Neuronal stem cell (in vitro differentiated cells): ENCODE results near the gene PFN2.
"Not testable (repeated sequence)": the region's sequence is repeated elsewhere in the genome, so short reads cannot be mapped to it uniquely, and the experiment has no call there.

Source experiments
- DNase-seq: peaks from one replicate; pipeline ENCODE4 v3.0.0-alpha.2; 2013; ENCODE audit warnings: low spot score
- H2AFZ ChIP-seq: one replicate; pipeline ENCODE4 v1.6.1; 2013; ENCODE audit warnings: mild to moderate bottlenecking, low read length, inconsistent platforms
- H2AK5ac ChIP-seq: 2 replicates; pipeline ENCODE4 v1.6.1; 2013; ENCODE audit warnings: low read depth, mild to moderate bottlenecking, inconsistent platforms, low read length, moderate library complexity, mixed read lengths
- H2BK120ac ChIP-seq: 2 replicates; pipeline ENCODE4 v1.6.1; 2013; ENCODE audit warnings: low read depth, mild to moderate bottlenecking, inconsistent platforms, low read length, moderate library complexity, mixed read lengths
- H2BK12ac ChIP-seq: one replicate; pipeline ENCODE4 v1.6.1; 2013; ENCODE audit warnings: low read length, inconsistent platforms
- H2BK15ac ChIP-seq: 2 replicates; pipeline ENCODE4 v1.6.1; 2013; ENCODE audit warnings: mild to moderate bottlenecking, low read length, inconsistent platforms, mixed read lengths
- H2BK5ac ChIP-seq: one replicate; pipeline ENCODE4 v1.6.1; 2013; ENCODE audit warnings: inconsistent platforms, mild to moderate bottlenecking, low read length, moderate library complexity
- H3K14ac ChIP-seq: one replicate; pipeline ENCODE4 v1.6.1; 2013; ENCODE audit warnings: low read length, inconsistent platforms
- H3K18ac ChIP-seq: 2 replicates; pipeline ENCODE4 v1.6.1; 2013; ENCODE audit warnings: low read length, inconsistent platforms
- H3K23ac ChIP-seq: 2 replicates; pipeline ENCODE4 v1.6.1; 2013; ENCODE audit warnings: low read depth, mild to moderate bottlenecking, mixed read lengths, low read length, inconsistent platforms; ENCODE audit not compliant: poor library complexity
- H3K27ac ChIP-seq: replicated peaks from 3 replicates; pipeline ENCODE4 v1.5.1; 2013; ENCODE audit warnings: low read length, inconsistent platforms
- H3K27me3 ChIP-seq, 3 experiments: 2 replicates each; pipeline ENCODE4 v1.6.1; 2013; ENCODE audit warnings: low read length in 3 of 3, mild to moderate bottlenecking in 2 of 3, inconsistent platforms in 1 of 3, low read depth in 1 of 3, mixed read lengths in 1 of 3, moderate library complexity in 1 of 3; ENCODE audit not compliant: control insufficient read depth in 3 of 3, insufficient read depth in 3 of 3
- H3K36me3 ChIP-seq, 2 donors: replicated peaks in 1 of 2; 2 replicates each; pipeline ENCODE4 v1.6.1; 2013; ENCODE audit warnings: low read length in 2 of 2; ENCODE audit not compliant: control insufficient read depth in 2 of 2, insufficient read depth in 2 of 2
- H3K4ac ChIP-seq: 2 replicates; pipeline ENCODE4 v1.6.1; 2013; ENCODE audit warnings: inconsistent platforms, mild to moderate bottlenecking, low read length, moderate library complexity
- H3K4me1 ChIP-seq, 2 donors: 1 replicate in 1 of 2; 2 replicates in 1 of 2; pipeline ENCODE4 v1.6.1; 2013; ENCODE audit warnings: low read length in 2 of 2, low read depth in 1 of 2; ENCODE audit not compliant: control insufficient read depth in 2 of 2, insufficient read depth in 1 of 2
- H3K4me2 ChIP-seq: one replicate; pipeline ENCODE4 v1.6.1; 2013; ENCODE audit warnings: mild to moderate bottlenecking, low read length, inconsistent platforms; ENCODE audit not compliant: insufficient read depth, poor library complexity, severe bottlenecking
- H3K4me3 ChIP-seq, 2 donors: 2 replicates each; pipeline ENCODE4 v1.5.1; 2013; ENCODE audit warnings: low read length in 2 of 2, mild to moderate bottlenecking in 2 of 2, inconsistent platforms in 1 of 2, moderate library complexity in 1 of 2
- H3K79me1 ChIP-seq: one replicate; pipeline ENCODE4 v1.6.1; 2013; ENCODE audit warnings: low read depth, mild to moderate bottlenecking, inconsistent platforms, low read length, moderate library complexity
- H3K9ac ChIP-seq: one replicate; pipeline ENCODE4 v1.6.1; 2013; ENCODE audit warnings: mild to moderate bottlenecking, low read depth, low read length, inconsistent platforms; ENCODE audit not compliant: poor library complexity
- H3K9me3 ChIP-seq, 2 donors: replicated peaks in 1 of 2; 2 replicates each; pipeline versions ENCODE3 to v1.6.1; 2013; ENCODE audit warnings: low read length in 2 of 2, mild to moderate bottlenecking in 2 of 2, inconsistent platforms in 1 of 2, low read depth in 1 of 2, mixed read lengths in 1 of 2, moderate library complexity in 1 of 2; ENCODE audit not compliant: control insufficient read depth in 2 of 2, insufficient read depth in 1 of 2
- H4K8ac ChIP-seq: one replicate; pipeline ENCODE4 v1.6.1; 2013; ENCODE audit warnings: low read depth, mild to moderate bottlenecking, inconsistent platforms, low read length, moderate library complexity
- H4K91ac ChIP-seq: one replicate; pipeline ENCODE4 v1.6.1; 2013; ENCODE audit warnings: low read length, low read depth, mild to moderate bottlenecking, inconsistent platforms; ENCODE audit not compliant: poor library complexity
- whole genome bisulfite sequencing, 2 donors: extraction: QIAGEN DNeasy Blood & Tissue Kit; methylation state at CpG; one replicate each; pipeline ENCODE4 v1.1.7; 2013; ENCODE audit warnings: missing lambda C conversion rate in 2 of 2, mixed read lengths in 1 of 2; ENCODE audit not compliant: insufficient read length in 2 of 2, insufficient replicate concordance in 1 of 2; ENCODE audit errors: extremely low coverage in 2 of 2; 5-methylcytosine and 5-hydroxymethylcytosine counted together

Gene PFN2

GRCh38 chr3:149983628-149984027 is 12.9 kb upstream of the PFN2 start:
- H3K23ac ChIP-seq = no peak overlapping the region
- H2BK120ac ChIP-seq = no peak overlapping the region
- H3K9ac ChIP-seq = no peak overlapping the region
- H4K91ac ChIP-seq = no peak overlapping the region
- no peak overlapping the region for H3K18ac ChIP-seq
- no peak overlapping the region for H3K14ac ChIP-seq
- no peak overlapping the region for H3K27ac ChIP-seq
- no peak overlapping the region for H2BK5ac ChIP-seq
- H2AFZ ChIP-seq = no peak overlapping the region
- H3K4me3 ChIP-seq = no peak overlapping the region
- no peak for DNase-seq
- no CpG with 5 or more reads among the region's 4 CpGs for WGBS, 2 donors
- H3K9me3 ChIP-seq = no peaks in the 10 kb centered on the region
- no peaks in the 10 kb centered on the region for H3K27me3 ChIP-seq
- no peaks in the 10 kb centered on the region for H3K36me3 ChIP-seq
- no peak overlapping the region for H4K8ac ChIP-seq
- no peak overlapping the region for H3K4ac ChIP-seq
- H2BK12ac ChIP-seq = no peak overlapping the region
- no peak overlapping the region for H2BK15ac ChIP-seq
- no peak overlapping the region for H2AK5ac ChIP-seq
- no peaks in the 10 kb centered on the region for H3K4me1 ChIP-seq
- H3K79me1 ChIP-seq = no peaks in the 10 kb centered on the region
- H3K4me2 ChIP-seq = no peak overlapping the region

DNA sequence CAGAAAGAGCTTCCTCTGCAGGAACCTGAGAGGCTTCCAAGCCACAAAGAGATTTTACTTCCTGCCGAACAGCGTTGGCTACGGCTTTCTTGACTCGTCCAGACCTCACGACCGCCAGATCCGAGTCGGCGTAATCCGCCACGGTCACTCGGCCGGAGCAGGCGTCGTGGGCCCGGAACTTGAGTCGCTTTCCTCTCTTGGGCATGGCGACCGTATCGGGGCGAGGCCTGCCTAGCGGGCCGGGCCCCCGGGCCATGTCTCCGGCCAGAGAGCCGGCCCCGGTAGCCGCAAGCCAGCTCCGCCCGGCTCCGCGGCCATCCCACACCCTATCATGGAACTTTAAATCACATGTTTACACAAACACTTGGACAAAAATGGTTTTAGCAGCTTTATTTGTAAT is 12.4 kb upstream of the PFN2 start:
- WGBS, 2 donors = no CpG with 5 or more reads among the region's 32 CpGs
- not testable (repeated sequence) for DNase-seq, H3K18ac ChIP-seq, H4K8ac ChIP-seq, H3K4me1 ChIP-seq, H3K4me3 ChIP-seq, H2BK12ac ChIP-seq, H3K36me3 ChIP-seq, H2BK120ac ChIP-seq, H2AFZ ChIP-seq, H2BK15ac ChIP-seq, H3K9me3 ChIP-seq, H3K27me3 ChIP-seq, H4K91ac ChIP-seq, H3K14ac ChIP-seq, H3K9ac ChIP-seq, H3K23ac ChIP-seq, H3K27ac ChIP-seq, H3K4me2 ChIP-seq, H2BK5ac ChIP-seq, H3K79me1 ChIP-seq, H3K4ac ChIP-seq, H2AK5ac ChIP-seq

- not testable (repeated sequence) for DNase-seq
Observed at GRCh38 chr3:149981979-149982378, 11.3 kb upstream of the PFN2 start.

GRCh38 chr3:149977386-149977785 is 6.7 kb upstream of the PFN2 start:
- H4K91ac ChIP-seq = no peak overlapping the region
- no peak overlapping the region for H2BK15ac ChIP-seq
- H3K4ac ChIP-seq = no peak overlapping the region
- H2AFZ ChIP-seq = no peak overlapping the region
- no peak overlapping the region for H3K9ac ChIP-seq
- no peak overlapping the region for H2AK5ac ChIP-seq
- no peaks in the 10 kb centered on the region for H3K27me3 ChIP-seq
- H3K4me2 ChIP-seq = no peak overlapping the region
- no peak overlapping the region for H2BK12ac ChIP-seq
- H3K23ac ChIP-seq = no peak overlapping the region
- H3K36me3 ChIP-seq = no peaks in the 10 kb centered on the region
- no CpG with 5 or more reads among the region's 2 CpGs for WGBS, 2 donors
- H3K14ac ChIP-seq = no peak overlapping the region
- no peak overlapping the region for H3K27ac ChIP-seq
- H3K18ac ChIP-seq = no peak overlapping the region
- DNase-seq = no peak
- no peak overlapping the region for H2BK120ac ChIP-seq
- H2BK5ac ChIP-seq = no peak overlapping the region
- H3K9me3 ChIP-seq = no peaks in the 10 kb centered on the region
- peaks cover 0 to under 1% of the 10 kb centered on the region in 2 donors for H3K4me1 ChIP-seq
- H3K79me1 ChIP-seq = peaks cover 3% of the 10 kb centered on the region
- H3K4me3 ChIP-seq = no peak overlapping the region
- H4K8ac ChIP-seq = no peak overlapping the region

More at GRCh38 chr3:149981979-149982378, 11.3 kb upstream of the PFN2 start:
- not testable (repeated sequence) for H3K4me1 ChIP-seq, H3K36me3 ChIP-seq, H2BK5ac ChIP-seq, H2AK5ac ChIP-seq, H3K18ac ChIP-seq, H3K9ac ChIP-seq, H2AFZ ChIP-seq, H3K14ac ChIP-seq, H3K9me3 ChIP-seq, H4K8ac ChIP-seq, H3K27me3 ChIP-seq, H3K4me3 ChIP-seq, H3K79me1 ChIP-seq, H3K4me2 ChIP-seq, H3K4ac ChIP-seq, H3K23ac ChIP-seq, H2BK120ac ChIP-seq, H4K91ac ChIP-seq, H2BK15ac ChIP-seq, H2BK12ac ChIP-seq, H3K27ac ChIP-seq
- WGBS, 2 donors = no CpG with 5 or more reads among the region's 10 CpGs
